ENCODE results near the gene KRTAP5-3.
"Not testable (repeated sequence)": the region's sequence is repeated elsewhere in the genome, so short reads cannot be mapped to it uniquely, and the experiment has no call there.

Gene KRTAP5-3

GRCh38 chr11:1619449-1619848 is 11.2 kb upstream of the KRTAP5-3 start:
- DNase-seq (ENCODE audit: low read depth, low spot score): no peak

GRCh38 chr11:1618231-1618630 is 10.0 kb upstream of the KRTAP5-3 start:
- DNase-seq (ENCODE audit: low read depth, low spot score): no peak

- not testable (repeated sequence) for DNase-seq (ENCODE audit: low read depth, low spot score)
These were observed 362 bp downstream of the KRTAP5-3 start for GRCh38 chr11:1607901-1608300.

GRCh38 chr11:1607156-1607845 is 962 bp downstream of the KRTAP5-3 start:
- not testable (repeated sequence) for DNase-seq (ENCODE audit: low read depth, low spot score)

GRCh38 chr11:1605923-1606322 is 2.3 kb downstream of the KRTAP5-3 start:
- not testable (repeated sequence) for DNase-seq (ENCODE audit: low read depth, low spot score)

- no peak for DNase-seq (ENCODE audit: low read depth, low spot score)
These were observed 3.6 kb downstream of the KRTAP5-3 start for GRCh38 chr11:1604711-1605110.

GRCh38 chr11:1604181-1604580 is 4.1 kb downstream of the KRTAP5-3 start:
- DNase-seq (ENCODE audit: low read depth, low spot score): no peak

- DNase-seq (ENCODE audit: low read depth, low spot score): no peak
These were observed 4.6 kb downstream of the KRTAP5-3 start for GRCh38 chr11:1603629-1604028.

- DNase-seq (ENCODE audit: low read depth, low spot score): not testable (repeated sequence)
These were observed 6.6 kb downstream of the KRTAP5-3 start for GRCh38 chr11:1601663-1602062.

GRCh38 chr11:1600626-1601025 is 7.6 kb downstream of the KRTAP5-3 start:
- no peak for DNase-seq (ENCODE audit: low read depth, low spot score)

GRCh38 chr11:1598816-1599215 is 9.4 kb downstream of the KRTAP5-3 start:
- no peak for DNase-seq (ENCODE audit: low read depth, low spot score)

- not testable (repeated sequence) for DNase-seq (ENCODE audit: low read depth, low spot score)
These were observed 9.9 kb downstream of the KRTAP5-3 start for GRCh38 chr11:1598406-1598805.

- DNase-seq (ENCODE audit: low read depth, low spot score): no peak
These were observed 10.3 kb downstream of the KRTAP5-3 start, which contains the start of gene KRTAP5-2 for GRCh38 chr11:1597994-1598380. Gene KRTAP5-2 (minus strand): TSS chr11:1598294. CDS start chr11:1598250, 44 bp downstream.

GRCh38 chr11:1597331-1597993 is 10.8 kb downstream of the KRTAP5-3 start:
- DNase-seq (ENCODE audit: low read depth, low spot score): no peak

GRCh38 chr11:1596576-1597121 is 11.6 kb downstream of the KRTAP5-3 start:
- DNase-seq (ENCODE audit: low read depth, low spot score): not testable (repeated sequence)

GRCh38 chr11:1595994-1596575 is 12.2 kb downstream of the KRTAP5-3 start:
- DNase-seq (ENCODE audit: low read depth, low spot score): not testable (repeated sequence)

GRCh38 chr11:1592628-1593027 is 15.6 kb downstream of the KRTAP5-3 start:
- no peak for DNase-seq (ENCODE audit: low read depth, low spot score)

GRCh38 chr11:1589996-1590395 is 18.3 kb downstream of the KRTAP5-3 start:
- DNase-seq (ENCODE audit: low read depth, low spot score): no peak

GRCh38 chr11:1589191-1589963 is 18.9 kb downstream of the KRTAP5-3 start:
- DNase-seq (ENCODE audit: low read depth, low spot score): not testable (repeated sequence)

- DNase-seq (ENCODE audit: low read depth, low spot score): no peak
These were observed 21.6 kb downstream of the KRTAP5-3 start for GRCh38 chr11:1586699-1587098.

GRCh38 chr11:1584661-1585370 is 23.4 kb downstream of the KRTAP5-3 start, which contains the start of gene KRTAP5-1:
Gene KRTAP5-1 (minus strand): TSS chr11:1585283. CDS start chr11:1585249, 34 bp downstream.
- DNase-seq (ENCODE audit: low read depth, low spot score): not testable (repeated sequence)
